GM19239 (cell line): ENCODE measurements around the gene ITPKB.
"Not testable (repeated sequence)": the region's sequence is repeated elsewhere in the genome, so short reads cannot be mapped to it uniquely, and the experiment has no call there.

ENCODE experiments used
- DNase-seq: peaks from one replicate; pipeline ENCODE4 v3.0.0; 2011; ENCODE audit warnings: low spot score; ENCODE audit not compliant: insufficient read length
- FAIRE-seq: peaks from 2 replicates; lab custom pipeline; 2011; peaks lifted over from hg19 to GRCh38; lab: Jason Lieb, UNC

The ITPKB gene

DNA sequence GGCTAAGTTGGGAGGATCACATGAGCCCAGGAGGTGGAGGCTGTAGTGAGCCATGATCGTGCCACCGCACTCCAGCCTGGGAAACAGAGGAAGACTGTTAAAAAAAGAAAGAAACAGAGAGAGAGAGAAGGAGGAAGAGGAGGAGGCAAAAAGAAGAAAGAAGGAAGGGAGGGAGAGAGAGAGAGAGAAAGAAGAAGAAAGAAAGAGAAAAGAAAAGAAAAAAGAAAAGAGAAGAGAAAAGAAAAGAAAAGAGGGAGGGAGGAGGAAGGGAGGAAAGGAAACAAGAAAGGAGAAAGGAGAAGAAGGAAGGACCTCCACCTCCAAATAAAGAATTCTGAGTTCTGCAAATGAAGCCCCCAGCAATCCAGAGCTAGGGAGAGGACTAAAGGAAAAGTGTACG is 108.5 kb downstream of the ITPKB start:
- FAIRE-seq = no peak

GRCh38 chr1:226629896-226630550 is 109.1 kb downstream of the ITPKB start:
- no peak for FAIRE-seq
- no peak for DNase-seq

More for the DNA sequence above, 108.5 kb downstream of the ITPKB start:
- DNase-seq = no peak

- FAIRE-seq (no peak), DNase-seq (no peak)
Measured at GRCh38 chr1:226629210-226629895, 109.7 kb downstream of the ITPKB start.

- FAIRE-seq (no peak), DNase-seq (no peak)
Measured at GRCh38 chr1:226628612-226629155, 110.4 kb downstream of the ITPKB start.

- DNase-seq (no peak), FAIRE-seq (no peak)
Measured at GRCh38 chr1:226627924-226628611, 111.0 kb downstream of the ITPKB start.

GRCh38 chr1:226627050-226627755 is 111.9 kb downstream of the ITPKB start:
- FAIRE-seq = no peak
- no peak for DNase-seq

- FAIRE-seq (peak; percentile 78), DNase-seq (peak; percentile 57)
Measured at GRCh38 chr1:226626577-226626956, 112.5 kb downstream of the ITPKB start.

DNA sequence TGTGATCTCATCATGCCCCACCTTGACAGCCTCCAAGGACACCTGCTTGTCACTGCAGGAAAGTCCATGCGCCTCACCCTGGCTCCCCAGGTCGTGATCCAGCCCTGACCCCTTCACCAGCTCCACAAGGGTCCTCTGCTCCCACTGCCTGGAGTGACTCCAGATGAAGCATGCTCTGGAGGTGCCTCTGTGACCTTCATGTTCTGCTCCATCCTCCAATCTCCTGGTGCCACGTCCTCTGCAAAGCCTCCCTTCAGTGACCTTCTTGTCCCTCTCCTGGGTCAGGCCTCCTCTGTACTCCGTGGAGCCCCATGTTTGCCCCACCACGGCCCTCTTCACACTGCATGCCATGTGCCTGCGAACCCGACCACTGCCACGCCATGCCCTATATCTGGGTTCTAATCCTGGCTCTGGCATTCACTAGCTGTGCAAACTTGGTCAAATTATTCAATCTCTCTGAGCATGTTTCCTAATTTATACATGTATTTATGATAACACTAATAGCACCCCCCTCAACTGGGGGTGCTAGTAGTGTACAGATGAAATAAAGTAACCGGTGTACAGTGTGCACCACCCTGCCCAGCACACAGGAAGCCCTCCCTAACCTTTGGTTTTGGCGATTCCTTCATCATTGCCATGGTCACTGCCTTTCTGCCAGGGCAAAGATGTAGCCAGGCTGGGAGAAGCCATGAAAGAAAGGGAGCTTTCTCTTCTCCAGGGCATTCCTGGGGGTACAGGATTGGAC is 113.1 kb downstream of the ITPKB start:
- no peak for FAIRE-seq
- DNase-seq = no peak

DNA sequence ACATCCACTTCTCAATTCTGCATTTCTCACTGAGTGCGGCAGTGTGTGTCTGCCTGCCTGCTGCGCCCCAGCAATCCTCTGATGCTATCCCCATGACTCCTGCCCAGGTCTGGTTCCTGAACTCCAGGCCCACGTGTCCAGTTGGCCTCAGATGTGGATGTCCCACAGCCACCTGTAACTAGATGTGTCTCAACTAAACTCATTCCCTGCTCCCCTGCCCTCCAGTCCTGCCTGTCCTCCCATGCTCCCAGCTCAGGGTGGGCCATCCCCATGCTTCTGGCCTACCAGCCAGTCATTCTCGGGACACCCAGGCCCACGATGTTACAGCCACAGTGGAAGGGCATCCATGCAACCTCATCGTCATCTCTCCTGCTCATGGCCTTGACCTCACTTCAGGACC is 113.8 kb downstream of the ITPKB start:
- DNase-seq (no peak), FAIRE-seq (no peak)

DNA sequence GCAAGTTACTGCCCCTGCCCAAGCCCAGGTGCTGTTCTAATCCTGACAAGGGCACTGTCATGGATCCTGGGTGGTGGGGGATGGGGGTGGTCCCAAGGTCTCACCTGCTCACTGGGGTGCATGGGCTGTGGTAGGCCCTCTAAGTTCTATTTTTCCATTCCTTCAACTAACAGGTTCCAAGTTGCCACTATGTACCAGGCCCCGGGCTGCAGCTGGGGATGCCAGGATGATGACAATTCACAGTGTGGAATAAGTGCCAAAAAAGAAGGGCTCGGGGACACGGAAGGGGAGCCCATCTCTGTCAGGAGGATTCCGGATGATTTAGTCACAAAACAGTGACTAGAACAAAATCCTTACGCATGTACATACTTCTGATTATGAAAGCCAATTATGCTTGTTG is 114.6 kb downstream of the ITPKB start:
- DNase-seq (no peak), FAIRE-seq (no peak)

DNA sequence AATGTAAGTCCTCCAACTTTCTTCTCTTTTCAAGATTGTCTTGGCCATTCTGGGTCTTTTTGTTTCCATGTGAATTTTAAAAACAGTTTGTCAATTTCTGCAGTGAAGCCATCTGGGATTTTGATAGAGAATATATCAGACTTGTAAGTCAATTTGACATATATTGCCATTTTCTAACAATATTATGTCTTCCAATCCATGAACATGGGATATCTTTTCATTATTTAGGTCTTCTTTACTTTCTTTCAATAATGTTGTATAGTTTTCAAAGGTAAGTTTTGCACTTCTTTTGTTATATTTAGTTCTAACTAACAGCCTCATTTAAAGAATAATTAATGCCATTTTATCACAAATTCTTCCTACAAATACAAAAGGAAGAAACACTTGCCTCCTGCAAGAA is 117.1 kb downstream of the ITPKB start:
- DNase-seq (no peak), FAIRE-seq (no peak)

DNA sequence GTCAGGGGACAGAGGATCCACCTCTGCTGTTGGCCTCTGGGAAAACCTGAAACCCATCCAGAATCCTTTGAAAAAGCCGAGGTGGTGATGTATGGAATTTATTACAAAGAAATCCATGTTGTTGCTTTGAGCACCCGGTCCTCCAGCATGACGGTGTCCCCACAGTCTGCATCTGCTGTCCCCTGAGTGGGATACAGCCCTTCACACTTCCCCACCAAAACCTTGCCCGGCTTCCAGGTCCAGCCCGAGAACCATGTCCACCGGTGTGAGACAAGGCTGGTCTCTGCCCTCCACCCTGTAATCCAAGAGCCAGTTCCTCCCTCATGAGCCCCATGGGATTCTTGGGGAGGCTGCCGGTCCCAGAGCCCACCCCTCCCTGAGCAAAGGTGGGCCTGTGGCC is 120.1 kb downstream of the ITPKB start:
- no peak for FAIRE-seq
- DNase-seq = no peak

DNA sequence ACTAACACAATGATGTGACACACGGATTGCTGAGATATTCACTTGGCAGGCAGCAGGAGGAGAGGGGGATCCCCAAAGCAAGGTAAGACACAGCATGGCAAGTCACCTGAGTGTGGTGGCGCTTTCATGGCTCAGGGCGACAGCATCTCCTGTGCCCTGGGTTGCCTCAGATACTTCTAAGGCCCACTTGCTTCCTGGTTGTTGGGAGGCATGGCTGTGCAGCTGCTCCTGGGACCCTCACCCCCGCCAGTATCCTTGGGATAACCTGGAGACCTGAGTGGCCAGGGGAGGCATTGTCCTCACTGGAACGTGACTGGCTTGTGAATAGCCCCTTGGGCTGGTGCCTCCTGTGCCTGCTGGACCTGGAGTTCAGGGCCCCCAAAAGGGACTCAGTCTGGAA is 120.7 kb downstream of the ITPKB start:
- DNase-seq = no peak
- FAIRE-seq = no peak

DNA sequence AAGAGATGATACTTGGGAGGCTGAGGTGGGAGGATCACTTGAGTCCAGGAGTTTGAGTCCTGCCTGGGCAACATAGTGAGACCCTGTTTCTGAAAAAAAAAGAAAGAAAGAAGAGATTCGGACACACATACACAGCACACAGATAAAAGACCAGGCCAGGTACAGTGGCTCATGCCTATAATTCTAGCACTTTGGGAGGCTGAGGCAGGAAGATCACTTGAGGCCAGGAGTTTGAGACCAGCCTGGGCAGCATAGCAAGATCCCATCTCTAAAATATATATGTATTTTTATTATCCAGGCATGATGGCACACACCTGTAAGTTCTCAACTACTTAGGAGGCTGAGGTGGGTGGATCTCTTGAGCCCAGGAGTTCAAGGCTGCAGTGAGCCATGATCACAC is 121.4 kb downstream of the ITPKB start:
- FAIRE-seq, DNase-seq: not testable (repeated sequence)

DNA sequence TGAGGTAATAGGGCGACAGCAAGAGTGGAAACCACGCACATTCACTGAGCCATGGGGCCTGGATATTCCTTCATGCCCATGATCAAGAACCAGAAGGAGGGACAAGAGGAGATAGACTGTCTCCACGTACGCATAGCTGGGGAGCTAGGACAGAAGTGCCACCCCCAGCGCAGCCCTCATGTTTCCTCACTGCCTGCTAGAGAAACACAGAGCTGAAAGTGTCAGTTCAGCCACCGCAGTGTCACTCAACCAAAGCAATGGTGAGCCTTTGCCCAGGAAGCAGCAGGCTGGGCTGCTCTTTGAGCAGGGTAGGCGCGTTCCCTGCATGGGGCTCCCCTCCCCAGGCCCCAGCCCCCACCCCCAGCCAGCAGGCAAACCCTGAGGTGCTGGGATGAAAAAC is 122.0 kb downstream of the ITPKB start:
- no peak for FAIRE-seq

GRCh38 chr1:226616636-226617035 is 122.4 kb downstream of the ITPKB start:
- FAIRE-seq (no peak), DNase-seq (no peak)

More for the DNA sequence above, 122.0 kb downstream of the ITPKB start:
- DNase-seq = no peak

- FAIRE-seq (no peak), DNase-seq (no peak)
Measured at GRCh38 chr1:226615876-226616275, 123.2 kb downstream of the ITPKB start.

DNA sequence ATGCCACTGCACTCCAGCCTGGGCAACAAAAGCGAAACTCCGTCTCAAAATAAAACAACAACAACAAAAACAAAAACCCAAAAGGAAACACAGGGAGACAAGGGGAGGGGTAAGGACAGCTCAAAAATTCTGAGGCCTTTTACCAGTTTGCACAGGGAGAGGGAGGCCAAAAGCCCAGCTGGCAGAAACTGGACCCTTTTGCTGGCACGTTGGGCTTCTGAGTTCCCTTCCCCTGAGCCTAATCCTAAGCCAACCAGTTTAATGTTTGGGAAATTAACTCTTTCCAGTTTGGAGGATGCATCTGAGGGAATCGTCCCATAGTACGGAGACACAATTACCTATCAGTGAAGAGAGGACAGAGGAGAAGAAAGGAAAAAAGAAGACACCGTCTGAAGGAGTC is 127.1 kb downstream of the ITPKB start:
- not testable (repeated sequence) for FAIRE-seq, DNase-seq

GRCh38 chr1:226611301-226611700 is 127.8 kb downstream of the ITPKB start:
- FAIRE-seq (no peak), DNase-seq (no peak)

GRCh38 chr1:226610671-226611070 is 128.4 kb downstream of the ITPKB start:
- no peak for FAIRE-seq
- no peak for DNase-seq
